Endothelial cell (in vitro differentiated cells): ENCODE measurements around the gene CLCA2. TPM values are rescaled to one million over a fixed set of nuclear protein-coding genes. Genes with fewer than 3 reads are reported as not detected.

Source experiments
- DNase-seq: peaks from one replicate; pipeline ENCODE4 v3.0.0; 2021; ENCODE audit warnings: low spot score
- H3K27ac Mint-ChIP-seq: one replicate; pipeline ENCODE4 v1.8.0; 2021; ENCODE audit warnings: mixed read lengths, inconsistent platforms; ENCODE audit not compliant: unreplicated experiment
- H3K27me3 Mint-ChIP-seq: one replicate; pipeline ENCODE4 v1.8.0; 2021; ENCODE audit warnings: mild to moderate bottlenecking, moderate library complexity, mixed read lengths, inconsistent platforms; ENCODE audit not compliant: unreplicated experiment
- H3K36me3 Mint-ChIP-seq: one replicate; pipeline ENCODE4 v1.8.0; 2021; ENCODE audit warnings: mild to moderate bottlenecking, low read depth, mixed read lengths, inconsistent platforms; ENCODE audit not compliant: unreplicated experiment
- H3K4me1 Mint-ChIP-seq: one replicate; pipeline ENCODE4 v1.8.0; 2021; ENCODE audit warnings: mild to moderate bottlenecking, mixed read lengths, inconsistent platforms; ENCODE audit not compliant: unreplicated experiment
- H3K4me3 Mint-ChIP-seq: one replicate; pipeline ENCODE4 v1.8.0; 2021; ENCODE audit warnings: mild to moderate bottlenecking, mixed read lengths, inconsistent platforms; ENCODE audit not compliant: unreplicated experiment
- H3K9me3 Mint-ChIP-seq: one replicate; pipeline ENCODE4 v1.8.0; 2021; ENCODE audit warnings: mixed read lengths, inconsistent platforms; ENCODE audit not compliant: unreplicated experiment
- total RNA-seq: library from RNA; stranded (reverse); fragmentation: NEBNext Ultra II Directional; extraction: Animal tissue kit (Norgen Biotek cat#: 25700); gene quantifications from one replicate; pipeline ENCODE4 v1.2.1, GENCODE V29; 2021; ENCODE audit not compliant: unreplicated experiment
- TF ChIP-seq, protein P1 (sequence below): fragments of 200-600 bp; sonication (generic); IDR thresholded peaks from one replicate; pipeline ENCODE4 v1.5.0; 2021; ENCODE audit warnings: antibody characterized with exemption; ENCODE audit not compliant: unreplicated experiment

The CLCA2 gene
- total RNA-seq, 1 donor from 2014 or later, result not detected

DNA sequence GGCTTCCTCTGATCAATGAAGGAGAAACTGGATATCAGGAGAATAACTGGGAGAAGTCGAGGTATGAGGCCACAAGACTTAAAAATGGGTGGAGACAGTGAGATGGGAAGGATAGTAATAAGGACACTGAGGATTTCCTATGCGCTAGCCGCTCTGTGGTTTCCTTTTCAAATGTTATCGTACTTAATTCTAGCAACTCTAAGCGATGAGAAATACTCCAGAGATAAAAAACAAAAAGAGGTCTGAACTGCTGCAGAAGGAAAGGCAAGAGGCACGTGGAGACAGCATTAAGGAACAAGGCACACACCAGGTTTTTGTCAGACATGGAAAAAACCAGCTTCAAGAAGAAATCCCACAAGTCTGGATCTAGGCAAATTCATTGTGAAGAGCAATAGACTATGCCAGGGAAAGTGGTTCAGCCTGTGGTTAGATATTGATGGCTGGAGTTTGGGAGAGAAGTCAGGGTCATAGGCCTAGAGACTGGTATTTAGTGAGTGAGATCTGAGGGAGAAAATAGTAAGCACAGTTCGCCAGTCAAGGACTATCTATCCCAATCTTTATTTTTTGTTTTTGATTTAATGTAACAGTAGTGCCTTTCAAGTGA is 5.3 kb downstream of the CLCA2 start:
- H3K9me3 Mint-ChIP-seq, result no peaks in the 10 kb centered on the region
- no peaks in the 10 kb centered on the region for H3K36me3 Mint-ChIP-seq
- DNase-seq, result no peak
- TF ChIP-seq, protein P1, sequence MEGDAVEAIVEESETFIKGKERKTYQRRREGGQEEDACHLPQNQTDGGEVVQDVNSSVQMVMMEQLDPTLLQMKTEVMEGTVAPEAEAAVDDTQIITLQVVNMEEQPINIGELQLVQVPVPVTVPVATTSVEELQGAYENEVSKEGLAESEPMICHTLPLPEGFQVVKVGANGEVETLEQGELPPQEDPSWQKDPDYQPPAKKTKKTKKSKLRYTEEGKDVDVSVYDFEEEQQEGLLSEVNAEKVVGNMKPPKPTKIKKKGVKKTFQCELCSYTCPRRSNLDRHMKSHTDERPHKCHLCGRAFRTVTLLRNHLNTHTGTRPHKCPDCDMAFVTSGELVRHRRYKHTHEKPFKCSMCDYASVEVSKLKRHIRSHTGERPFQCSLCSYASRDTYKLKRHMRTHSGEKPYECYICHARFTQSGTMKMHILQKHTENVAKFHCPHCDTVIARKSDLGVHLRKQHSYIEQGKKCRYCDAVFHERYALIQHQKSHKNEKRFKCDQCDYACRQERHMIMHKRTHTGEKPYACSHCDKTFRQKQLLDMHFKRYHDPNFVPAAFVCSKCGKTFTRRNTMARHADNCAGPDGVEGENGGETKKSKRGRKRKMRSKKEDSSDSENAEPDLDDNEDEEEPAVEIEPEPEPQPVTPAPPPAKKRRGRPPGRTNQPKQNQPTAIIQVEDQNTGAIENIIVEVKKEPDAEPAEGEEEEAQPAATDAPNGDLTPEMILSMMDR, result no peak
- H3K27me3 Mint-ChIP-seq, result no peaks in the 10 kb centered on the region
- no peak overlapping the region for H3K27ac Mint-ChIP-seq
- H3K4me1 Mint-ChIP-seq, result no peaks in the 10 kb centered on the region
- no peak overlapping the region for H3K4me3 Mint-ChIP-seq

DNA sequence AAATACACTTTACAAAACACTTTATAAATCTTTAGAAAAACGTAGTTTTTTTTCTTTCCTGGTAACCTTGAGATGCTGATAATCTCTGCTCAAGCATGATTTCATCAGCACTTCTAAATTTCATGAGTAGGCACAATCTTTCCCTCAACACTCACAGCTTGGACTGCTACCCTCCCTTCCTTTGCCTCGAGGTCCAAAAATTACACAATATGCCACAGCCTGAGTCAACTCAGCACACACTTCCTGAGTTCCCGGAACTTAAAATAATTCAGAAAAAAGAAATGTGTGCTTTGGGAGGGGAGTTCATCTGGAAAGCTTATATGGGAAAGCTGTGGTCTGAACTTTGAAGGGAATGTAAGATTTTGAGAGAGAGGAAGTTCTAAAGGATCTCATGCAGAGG is 5.9 kb downstream of the CLCA2 start:
- no peaks in the 10 kb centered on the region for H3K9me3 Mint-ChIP-seq
- TF ChIP-seq, protein P1, result no peak
- no peak for DNase-seq
- no peaks in the 10 kb centered on the region for H3K4me1 Mint-ChIP-seq
- H3K4me3 Mint-ChIP-seq, result no peak overlapping the region
- H3K27me3 Mint-ChIP-seq, result no peaks in the 10 kb centered on the region
- H3K36me3 Mint-ChIP-seq, result no peaks in the 10 kb centered on the region
- H3K27ac Mint-ChIP-seq, result no peak overlapping the region

DNA sequence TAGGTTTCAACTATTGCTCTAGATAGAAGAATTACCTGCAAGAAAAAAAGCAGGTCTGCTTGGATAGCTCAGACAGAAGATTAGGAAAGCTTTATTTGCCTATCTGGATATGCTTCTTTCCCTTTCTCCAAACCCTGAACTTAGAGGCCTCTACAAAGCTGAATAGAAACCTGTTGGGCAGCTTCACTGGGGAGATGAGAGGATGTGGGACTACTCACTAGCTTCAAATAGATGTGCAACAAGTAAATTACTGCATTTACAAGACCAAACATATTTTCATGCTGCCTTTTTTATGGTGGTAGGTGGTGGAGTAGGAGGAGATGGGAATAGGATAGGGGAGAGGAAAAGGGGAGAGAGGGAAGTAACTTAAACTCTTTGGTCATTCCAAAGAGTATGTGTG is 6.4 kb downstream of the CLCA2 start:
- DNase-seq, result no peak
- Mint-ChIP-seq H3K4me1 (no peaks in the 10 kb centered on the region), H3K4me3 (no peak overlapping the region), H3K27ac (no peak overlapping the region), H3K27me3 (no peaks in the 10 kb centered on the region), H3K9me3 (no peaks in the 10 kb centered on the region), H3K36me3 (no peaks in the 10 kb centered on the region)
- TF ChIP-seq, protein P1, result no peak

DNA sequence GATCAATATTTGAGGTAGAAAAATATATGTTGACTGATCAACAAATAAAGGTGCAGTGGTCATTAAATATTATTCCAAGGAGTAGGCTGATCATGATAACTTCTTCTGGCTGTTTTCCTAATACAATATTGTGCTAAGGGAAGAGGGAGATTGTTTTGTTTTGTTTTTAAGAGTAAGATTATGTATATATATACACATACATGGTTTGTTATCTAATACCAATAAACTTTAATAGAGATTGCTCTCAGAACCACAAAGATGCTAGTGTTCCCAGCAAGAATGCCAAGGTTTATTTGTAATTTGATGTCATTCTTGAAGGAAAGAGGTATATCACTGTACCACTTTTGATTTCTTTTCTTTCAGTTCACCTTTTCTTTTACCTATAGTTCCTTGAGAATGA is 10.1 kb downstream of the CLCA2 start:
- no peaks in the 10 kb centered on the region for H3K9me3 Mint-ChIP-seq
- H3K4me3 Mint-ChIP-seq, result no peak overlapping the region
- no peak overlapping the region for H3K27ac Mint-ChIP-seq
- H3K4me1 Mint-ChIP-seq, result no peaks in the 10 kb centered on the region
- no peaks in the 10 kb centered on the region for H3K27me3 Mint-ChIP-seq
- H3K36me3 Mint-ChIP-seq, result no peaks in the 10 kb centered on the region
- TF ChIP-seq, protein P1, result no peak
- DNase-seq, result no peak

DNA sequence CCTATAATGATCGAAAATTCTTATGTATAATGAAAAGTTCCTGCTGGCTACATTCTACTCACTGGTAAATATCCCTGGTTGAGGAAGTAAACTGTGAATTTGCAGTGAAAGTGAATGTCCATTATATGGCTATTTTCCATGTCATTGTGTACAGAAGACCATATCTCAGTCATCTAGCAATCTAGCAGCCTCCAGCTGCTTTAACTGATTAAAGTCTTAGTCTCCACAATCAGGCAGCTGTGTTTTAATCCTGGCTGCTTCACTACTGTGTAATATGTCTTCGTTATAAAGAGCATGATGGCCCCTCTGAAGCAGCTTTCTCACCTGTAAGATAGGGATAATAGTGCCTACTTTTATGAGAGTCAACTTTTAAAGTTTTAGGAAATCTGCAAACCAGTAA is 11.4 kb downstream of the CLCA2 start:
- Mint-ChIP-seq H3K27me3 (no peaks in the 10 kb centered on the region), H3K9me3 (no peaks in the 10 kb centered on the region), H3K27ac (no peak overlapping the region), H3K4me1 (no peaks in the 10 kb centered on the region), H3K36me3 (no peaks in the 10 kb centered on the region), H3K4me3 (no peak overlapping the region)
- TF ChIP-seq, protein P1, result no peak
- no peak for DNase-seq
